Liver (tissue), 9 donors: Measurements from ENCODE around the gene TTC24. TPM values are rescaled to one million over a fixed set of nuclear protein-coding genes. Genes with fewer than 3 reads are reported as not detected.

Experiments used
- DNase-seq: peaks from one replicate; pipeline ENCODE4 v3.0.0-alpha.2; 2017; ENCODE audit warnings: low spot score
- H3K27ac ChIP-seq, 2 donors: one replicate each; pipeline ENCODE4 v1.7.0; 2013; ENCODE audit warnings: inconsistent platforms in 2 of 2, low read length in 2 of 2, control low read depth in 1 of 2, low read depth in 1 of 2, mild to moderate bottlenecking in 1 of 2
- H3K27me3 ChIP-seq, 4 donors: one replicate each; pipeline versions ENCODE4 v1.6.1 to v1.7.0; 2013; ENCODE audit warnings: low read length in 3 of 4, inconsistent platforms in 1 of 4, mild to moderate bottlenecking in 1 of 4, moderate library complexity in 1 of 4; ENCODE audit not compliant: control insufficient read depth in 4 of 4, insufficient read depth in 4 of 4
- H3K36me3 ChIP-seq, 4 donors: one replicate each; pipeline versions ENCODE4 v1.6.1 to v1.7.0; 2013; ENCODE audit warnings: low read length in 3 of 4, mild to moderate bottlenecking in 3 of 4, low read depth in 1 of 4, moderate library complexity in 1 of 4; ENCODE audit not compliant: control insufficient read depth in 4 of 4, insufficient read depth in 3 of 4
- H3K4me1 ChIP-seq, 4 donors: one replicate each; pipeline versions ENCODE4 v1.6.1 to v1.7.0; 2013; ENCODE audit warnings: low read length in 3 of 4, mild to moderate bottlenecking in 3 of 4, moderate library complexity in 1 of 4; ENCODE audit not compliant: control insufficient read depth in 4 of 4, insufficient read depth in 4 of 4
- H3K4me3 ChIP-seq, 3 donors: one replicate each; pipeline versions ENCODE4 v1.6.1 to v1.7.0; 2013; ENCODE audit warnings: low read length in 3 of 3, control low read depth in 1 of 3, low read depth in 1 of 3, mild to moderate bottlenecking in 1 of 3
- H3K9ac ChIP-seq, 2 donors: one replicate each; pipeline ENCODE4 v1.7.0; 2013; ENCODE audit warnings: low read length in 2 of 2, mild to moderate bottlenecking in 2 of 2, moderate library complexity in 2 of 2, control low read depth in 1 of 2, low read depth in 1 of 2
- H3K9me3 ChIP-seq, 4 donors: one replicate each; pipeline versions ENCODE4 v1.6.1 to v1.7.0; 2013; ENCODE audit warnings: low read length in 3 of 4; ENCODE audit not compliant: control insufficient read depth in 4 of 4
- ATF3 ChIP-seq: IDR thresholded peaks from 2 replicates; pipeline ENCODE4 v1.6.1; 2016; ENCODE audit warnings: antibody characterized with exemption
- CTCF ChIP-seq: fragments of 150-350 bp; IDR thresholded peaks from 2 replicates; pipeline ENCODE4 v1.5.1; 2017; ENCODE audit warnings: improper control_type of control experiment, low read depth, low read length; ENCODE audit not compliant: missing input control
- EGR1 ChIP-seq, 2 donors: IDR thresholded peaks; 2 replicates each; pipeline ENCODE4 v1.6.1; 2016 to 2018; ENCODE audit warnings: antibody characterized with exemption in 2 of 2, low read depth in 2 of 2
- FOXA1 ChIP-seq: IDR thresholded peaks from 2 replicates; pipeline ENCODE4 v1.6.1; 2016; ENCODE audit warnings: antibody characterized with exemption
- FOXA2 ChIP-seq: IDR thresholded peaks from 2 replicates; pipeline ENCODE4 v1.6.1; 2016; ENCODE audit warnings: antibody characterized with exemption
- GABPA ChIP-seq, 2 donors: IDR thresholded peaks in 1 of 2; conservative IDR thresholded peaks in 1 of 2; 2 replicates each; pipeline ENCODE4 v1.6.1; 2016; ENCODE audit warnings: antibody characterized with exemption in 2 of 2, mild to moderate bottlenecking in 1 of 2, moderate library complexity in 1 of 2
- HNF4A ChIP-seq, 2 donors: conservative IDR thresholded peaks; 2 replicates each; pipeline ENCODE4 v1.6.1; 2016; ENCODE audit warnings: antibody characterized with exemption in 2 of 2, mild to moderate bottlenecking in 2 of 2
- HNF4G ChIP-seq: IDR thresholded peaks from 2 replicates; pipeline ENCODE4 v1.6.1; 2016; ENCODE audit warnings: antibody characterized with exemption
- JUND ChIP-seq, 2 donors: IDR thresholded peaks; 2 replicates each; pipeline ENCODE4 v1.6.1; 2016; ENCODE audit warnings: antibody characterized with exemption in 2 of 2
- MAX ChIP-seq: IDR thresholded peaks from 2 replicates; pipeline ENCODE4 v1.6.1; 2016; ENCODE audit warnings: antibody characterized with exemption
- NR2F2 ChIP-seq: IDR thresholded peaks from 2 replicates; pipeline ENCODE4 v1.6.1; 2016; ENCODE audit warnings: antibody characterized with exemption
- RAD21 ChIP-seq, 2 donors: IDR thresholded peaks; 2 replicates each; pipeline ENCODE4 v1.6.1; 2016; ENCODE audit warnings: antibody characterized with exemption in 2 of 2, mild to moderate bottlenecking in 2 of 2
- REST ChIP-seq: IDR thresholded peaks from 2 replicates; pipeline ENCODE4 v1.6.1; 2016; ENCODE audit warnings: antibody characterized with exemption, mild to moderate bottlenecking
- RXRA ChIP-seq, 2 donors: IDR thresholded peaks; 2 replicates each; pipeline ENCODE4 v1.6.1; 2017 to 2018; ENCODE audit warnings: antibody characterized with exemption in 2 of 2, mild to moderate bottlenecking in 1 of 2
- SP1 ChIP-seq: IDR thresholded peaks from 2 replicates; pipeline ENCODE4 v1.6.1; 2018; ENCODE audit warnings: antibody characterized with exemption, mild to moderate bottlenecking
- TAF1 ChIP-seq: conservative IDR thresholded peaks from 2 replicates; pipeline ENCODE4 v1.6.1; 2016; ENCODE audit warnings: antibody characterized with exemption, mild to moderate bottlenecking
- YY1 ChIP-seq: IDR thresholded peaks from 2 replicates; pipeline ENCODE4 v1.6.1; 2016; ENCODE audit warnings: antibody characterized with exemption, mild to moderate bottlenecking
- ZBTB33 ChIP-seq: IDR thresholded peaks from 2 replicates; pipeline ENCODE4 v1.6.1; 2016; ENCODE audit warnings: antibody characterized with exemption
- WGBS: extraction: QIAGEN DNeasy Blood & Tissue Kit; methylation state at CpG from one replicate; pipeline ENCODE4 v1.1.7; 2013; 5-methylcytosine and 5-hydroxymethylcytosine counted together
- polyA plus RNA-seq, 2 donors: library from polyadenylated mRNA; stranded (reverse) in 1 of 2; unstranded in 1 of 2; fragments of 200-250 nt in 1 of 2; fragments of >200 nt in 1 of 2; fragmentation: Nextera tagmentation in 1 of 2; extraction: Ambion mirVana in 1 of 2; gene quantifications; one replicate each; pipeline versions ENCODE4 v1.2.1 to v1.2.3, GENCODE V29; 2013 to 2015
- total RNA-seq, 2 donors: library from RNA; depleted of rRNA; stranded (reverse); fragments of >200 nt; gene quantifications; one replicate each; pipeline ENCODE4 v1.2.3, GENCODE V29; 2014
- donor health status: healthy.
- donor health status: healthy.
- donor health status: healthy.
- donor health status: healthy.
- donor health status: healthy.

Gene TTC24
- total and polyA plus RNA-seq, 4 donors: 0.08 to 0.14 (median 0.10) TPM; not detected in 1

GRCh38 chr1:156593661-156593989, 14.1 kb downstream of the TTC24 start:
- H3K36me3 ChIP-seq: peaks cover 7 to 36% (median 17%) of the 10 kb centered on the region in 4 donors
- H3K9me3 ChIP-seq: no peaks in the 10 kb centered on the region
- no peaks in the 10 kb centered on the region for H3K27me3 ChIP-seq
- H3K4me1 ChIP-seq: peaks cover 3 to 15% (median 9%) of the 10 kb centered on the region in 4 donors
- no peak overlapping the region for H3K9ac ChIP-seq
- WGBS: 94% methylated on average over 8 of the region's 8 CpGs
- DNase-seq: no peak
- no peak overlapping the region for H3K4me3 ChIP-seq
- no peak for TF ChIP-seq TAF1
- TF ChIP-seq MAX: no peak
- TF ChIP-seq HNF4G: no peak
- no peak for TF ChIP-seq ATF3
- TF ChIP-seq FOXA2: no peak
- no peak for TF ChIP-seq ZBTB33
- H3K27ac ChIP-seq: no peak overlapping the region

GRCh38 chr1:156594190-156594589, 14.7 kb downstream of the TTC24 start:
- TF ChIP-seq RXRA (IDR thresholded peaks at IDR 0.05) (no peak), HNF4A (conservative IDR thresholded peaks at IDR 0.05) (no peak), SP1 (no peak), CTCF (no peak), HNF4G (no peak), FOXA2 (no peak), ZBTB33 (no peak), EGR1 (IDR thresholded peaks at IDR 0.05; ENCODE audit: low read depth in 2 of 2) (no peak), NR2F2 (no peak), GABPA (IDR thresholded peaks at IDR 0.05 in 1 of 2, conservative IDR thresholded peaks at IDR 0.05 in 1 of 2) (no peak), JUND (IDR thresholded peaks at IDR 0.05) (no peak), YY1 (no peak), MAX (no peak), TAF1 (no peak), REST (no peak), FOXA1 (no peak), ATF3 (no peak), RAD21 (IDR thresholded peaks at IDR 0.05) (no peak)
- peaks cover 3 to 15% (median 9%) of the 10 kb centered on the region in 4 donors for H3K4me1 ChIP-seq
- no peak overlapping the region for H3K27ac ChIP-seq
- no peaks in the 10 kb centered on the region for H3K9me3 ChIP-seq
- no peak for DNase-seq
- H3K36me3 ChIP-seq: peaks cover 7 to 38% (median 17%) of the 10 kb centered on the region in 4 donors
- H3K4me3 ChIP-seq: no peak overlapping the region
- H3K27me3 ChIP-seq: no peaks in the 10 kb centered on the region
- no peak overlapping the region for H3K9ac ChIP-seq
- WGBS: 96% methylated on average over 3 of the region's 3 CpGs
